ENCODE results near the gene ABAT. TPM values are rescaled to one million over a fixed set of nuclear protein-coding genes. Genes with fewer than 3 reads are reported as not detected.

The ABAT gene
- total RNA-seq, 2 experiments from 2014 or later, result 4.1 to 4.4 TPM

DNA sequence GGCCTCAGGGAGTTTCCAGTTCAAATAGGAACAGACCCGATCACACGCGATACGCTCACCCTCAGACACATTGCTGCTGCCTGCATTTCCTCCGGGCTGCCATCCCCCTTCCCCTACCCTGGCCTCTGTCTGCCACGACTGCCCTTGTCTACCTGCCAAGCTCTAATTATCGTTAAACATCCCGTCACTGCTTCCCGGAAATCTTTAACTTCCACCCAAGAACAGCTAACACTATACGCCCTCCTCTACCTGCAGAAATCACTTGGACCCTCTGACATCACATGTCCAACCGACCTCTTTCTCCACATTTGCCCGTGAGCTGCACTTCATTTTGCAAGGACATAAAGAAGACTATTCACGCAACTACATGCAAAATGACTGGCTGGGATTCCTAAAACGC lies 40.4 kb downstream of the ABAT start:
- Mint-ChIP-seq H3K27me3 (no peaks in the 10 kb centered on the region), H3K9me3 (no peaks in the 10 kb centered on the region), H3K4me1 (ENCODE audit: low read depth) (no peaks in the 10 kb centered on the region), H3K27ac (no peak overlapping the region), H3K36me3 (ENCODE audit: low read depth) (peaks cover 46% of the 10 kb centered on the region), H3K4me3 (no peak overlapping the region)
- ATAC-seq (ENCODE audit: poor library complexity), result no peak
- Histone ChIP-seq H3K27me3 (ENCODE audit: control insufficient read depth in 1 of 2, insufficient read depth in 2 of 2, low read length in 2 of 2) (no peaks in the 10 kb centered on the region), H3K27ac (ENCODE audit: low read depth in 1 of 2, low read length in 2 of 2) (no peak overlapping the region), H3K4me3 (ENCODE audit: low read length) (no peak overlapping the region), H3K4me1 (ENCODE audit: insufficient read depth, low read length) (no peaks in the 10 kb centered on the region), H3K9me3 (ENCODE audit: control insufficient read depth in 1 of 2, insufficient read depth in 1 of 2, low read length in 2 of 2) (peaks cover 0 to 10% of the 10 kb centered on the region in 2 experiments), H3K36me3 (ENCODE audit: insufficient read depth, low read length) (no peaks in the 10 kb centered on the region)
- DNase-seq, result no peak
- ChIA-PET CTCF (interaction anchor here (1.0 kb wide), 1 partner anchor 14 kb away, joined by 3 read pairs; no protein-coding TSS in a partner anchor), POLR2A (no interaction called here)
- TF ChIP-seq, protein P1, sequence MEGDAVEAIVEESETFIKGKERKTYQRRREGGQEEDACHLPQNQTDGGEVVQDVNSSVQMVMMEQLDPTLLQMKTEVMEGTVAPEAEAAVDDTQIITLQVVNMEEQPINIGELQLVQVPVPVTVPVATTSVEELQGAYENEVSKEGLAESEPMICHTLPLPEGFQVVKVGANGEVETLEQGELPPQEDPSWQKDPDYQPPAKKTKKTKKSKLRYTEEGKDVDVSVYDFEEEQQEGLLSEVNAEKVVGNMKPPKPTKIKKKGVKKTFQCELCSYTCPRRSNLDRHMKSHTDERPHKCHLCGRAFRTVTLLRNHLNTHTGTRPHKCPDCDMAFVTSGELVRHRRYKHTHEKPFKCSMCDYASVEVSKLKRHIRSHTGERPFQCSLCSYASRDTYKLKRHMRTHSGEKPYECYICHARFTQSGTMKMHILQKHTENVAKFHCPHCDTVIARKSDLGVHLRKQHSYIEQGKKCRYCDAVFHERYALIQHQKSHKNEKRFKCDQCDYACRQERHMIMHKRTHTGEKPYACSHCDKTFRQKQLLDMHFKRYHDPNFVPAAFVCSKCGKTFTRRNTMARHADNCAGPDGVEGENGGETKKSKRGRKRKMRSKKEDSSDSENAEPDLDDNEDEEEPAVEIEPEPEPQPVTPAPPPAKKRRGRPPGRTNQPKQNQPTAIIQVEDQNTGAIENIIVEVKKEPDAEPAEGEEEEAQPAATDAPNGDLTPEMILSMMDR (IDR thresholded peaks at IDR 0.05), result no peak
- intact Hi-C loops (cut with DNase I, micrococcal nuclease), result no loop called here

DNA sequence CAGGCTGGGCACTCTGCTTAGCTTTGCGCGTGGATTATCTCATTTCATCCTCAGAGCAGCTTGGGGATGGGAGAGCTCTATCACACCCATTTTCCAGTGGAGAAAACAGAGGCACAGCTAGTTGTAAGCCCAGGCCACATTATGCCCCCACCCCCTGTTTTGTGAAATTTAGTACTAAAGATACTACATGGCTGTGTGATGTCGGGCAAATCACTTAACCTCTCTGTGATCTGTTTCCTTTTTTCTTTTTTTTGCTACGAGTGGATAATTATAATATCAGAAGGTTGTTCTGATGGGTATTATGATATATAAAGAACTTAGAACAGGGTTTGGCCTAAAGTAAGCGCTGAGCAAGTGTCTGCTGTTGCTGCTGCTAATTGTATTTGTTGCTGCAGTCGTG lies 41.6 kb downstream of the ABAT start:
- H3K9me3 Mint-ChIP-seq, result no peaks in the 10 kb centered on the region
- no peaks in the 10 kb centered on the region for H3K4me1 Mint-ChIP-seq (ENCODE audit: low read depth)
- ATAC-seq (ENCODE audit: poor library complexity), result no peak
- Histone ChIP-seq H3K27me3 (ENCODE audit: control insufficient read depth in 1 of 2, insufficient read depth in 2 of 2, low read length in 2 of 2) (no peaks in the 10 kb centered on the region), H3K27ac (ENCODE audit: low read depth in 1 of 2, low read length in 2 of 2) (no peak overlapping the region), H3K9me3 (ENCODE audit: control insufficient read depth in 1 of 2, insufficient read depth in 1 of 2, low read length in 2 of 2) (peaks cover 0 to 10% of the 10 kb centered on the region in 2 experiments), H3K4me3 (ENCODE audit: low read length) (no peak overlapping the region), H3K4me1 (ENCODE audit: insufficient read depth, low read length) (no peaks in the 10 kb centered on the region), H3K36me3 (ENCODE audit: insufficient read depth, low read length) (no peaks in the 10 kb centered on the region)
- H3K27ac Mint-ChIP-seq, result no peak overlapping the region
- no peaks in the 10 kb centered on the region for H3K27me3 Mint-ChIP-seq
- no peak overlapping the region for H3K4me3 Mint-ChIP-seq
- intact Hi-C loops (cut with DNase I, micrococcal nuclease), result no loop called here
- ChIA-PET POLR2A (no interaction called here), CTCF (no interaction called here)
- no peak for DNase-seq
- TF ChIP-seq, protein P1 (IDR thresholded peaks at IDR 0.05), result no peak
- peaks cover 46% of the 10 kb centered on the region for H3K36me3 Mint-ChIP-seq (ENCODE audit: low read depth)

DNA sequence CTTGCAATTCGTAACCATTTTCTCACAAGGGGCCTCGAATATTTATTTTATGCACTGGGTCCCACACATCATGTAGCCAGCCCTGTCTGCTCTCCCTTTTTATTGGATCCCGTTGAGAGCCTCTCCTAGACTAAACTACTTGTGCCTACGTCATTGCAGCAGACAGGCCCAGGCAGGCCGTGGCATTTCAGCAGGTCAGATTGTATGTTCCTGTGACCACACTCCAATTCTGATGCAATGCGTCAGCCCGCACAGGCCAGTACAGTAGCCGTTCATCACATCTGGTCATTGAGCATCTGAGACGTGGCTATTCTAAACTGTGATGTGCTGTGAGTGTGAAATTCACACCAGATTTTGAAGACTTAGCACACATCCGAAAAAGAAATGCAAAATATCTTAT lies 42.2 kb downstream of the ABAT start:
- ChIA-PET CTCF (no interaction called here), POLR2A (no interaction called here)
- Histone ChIP-seq H3K27ac (ENCODE audit: low read depth in 1 of 2, low read length in 2 of 2) (no peak overlapping the region), H3K27me3 (ENCODE audit: control insufficient read depth in 1 of 2, insufficient read depth in 2 of 2, low read length in 2 of 2) (no peaks in the 10 kb centered on the region), H3K4me3 (ENCODE audit: low read length) (no peak overlapping the region), H3K36me3 (ENCODE audit: insufficient read depth, low read length) (no peaks in the 10 kb centered on the region), H3K9me3 (ENCODE audit: control insufficient read depth in 1 of 2, insufficient read depth in 1 of 2, low read length in 2 of 2) (peaks cover 0 to 10% of the 10 kb centered on the region in 2 experiments), H3K4me1 (ENCODE audit: insufficient read depth, low read length) (no peaks in the 10 kb centered on the region)
- TF ChIP-seq, protein P1 (IDR thresholded peaks at IDR 0.05), result no peak
- ATAC-seq (ENCODE audit: poor library complexity) (no peak), DNase-seq (no peak)
- Mint-ChIP-seq H3K4me1 (ENCODE audit: low read depth) (peaks cover 3% of the 10 kb centered on the region), H3K36me3 (ENCODE audit: low read depth) (peaks cover 40% of the 10 kb centered on the region), H3K27me3 (no peaks in the 10 kb centered on the region), H3K27ac (no peak overlapping the region), H3K9me3 (no peaks in the 10 kb centered on the region), H3K4me3 (no peak overlapping the region)
- intact Hi-C loops (cut with DNase I, micrococcal nuclease), result no loop called here
